ENCODE measurements around the gene TSPEAR. TPM values are rescaled to one million over a fixed set of nuclear protein-coding genes. Genes with fewer than 3 reads are reported as not detected.
A peak's percentile ranks its signal among the peaks of the same experiment; 100 is the strongest.
"Not testable (repeated sequence)": the region's sequence is repeated elsewhere in the genome, so short reads cannot be mapped to it uniquely, and the experiment has no call there.

The TSPEAR gene
- total RNA-seq, 1 donor from 2014 or later, result not detected

GRCh38 chr21:44508426-44508710, 203.0 kb downstream of the TSPEAR start:
- TF ChIP-seq CTCF (IDR thresholded peaks at IDR 0.05; ENCODE audit: unreplicated experiment), result no peak
- Mint-ChIP-seq H3K9me3 (ENCODE audit: low read depth) (no peaks in the 10 kb centered on the region), H3K4me1 (ENCODE audit: low read depth) (peaks cover 3% of the 10 kb centered on the region), H3K27me3 (no peaks in the 10 kb centered on the region), H3K4me3 (ENCODE audit: low read depth) (no peak overlapping the region), H3K36me3 (ENCODE audit: insufficient read depth) (no peaks in the 10 kb centered on the region), H3K27ac (no peak overlapping the region)
- no peak for DNase-seq (ENCODE audit: low spot score, unreplicated experiment)

GRCh38 chr21:44507673-44508425, 203.5 kb downstream of the TSPEAR start:
- DNase-seq (ENCODE audit: low spot score, unreplicated experiment), result no peak
- no peaks in the 10 kb centered on the region for H3K36me3 Mint-ChIP-seq (ENCODE audit: insufficient read depth)
- H3K27ac Mint-ChIP-seq, result no peak overlapping the region
- TF ChIP-seq CTCF (IDR thresholded peaks at IDR 0.05; ENCODE audit: unreplicated experiment), result no peak
- no peaks in the 10 kb centered on the region for H3K9me3 Mint-ChIP-seq (ENCODE audit: low read depth)
- H3K4me1 Mint-ChIP-seq (ENCODE audit: low read depth), result peaks cover 3% of the 10 kb centered on the region
- no peaks in the 10 kb centered on the region for H3K27me3 Mint-ChIP-seq
- H3K4me3 Mint-ChIP-seq (ENCODE audit: low read depth), result no peak overlapping the region

GRCh38 chr21:44506279-44507255, 204.8 kb downstream of the TSPEAR start:
- Mint-ChIP-seq H3K9me3 (ENCODE audit: low read depth) (no peaks in the 10 kb centered on the region), H3K27me3 (no peaks in the 10 kb centered on the region), H3K36me3 (ENCODE audit: insufficient read depth) (no peaks in the 10 kb centered on the region), H3K27ac (no peak overlapping the region), H3K4me1 (ENCODE audit: low read depth) (peaks cover 3% of the 10 kb centered on the region), H3K4me3 (ENCODE audit: low read depth) (no peak overlapping the region)
- no peak for TF ChIP-seq CTCF (IDR thresholded peaks at IDR 0.05; ENCODE audit: unreplicated experiment)
- no peak for DNase-seq (ENCODE audit: low spot score, unreplicated experiment)

- TF ChIP-seq CTCF (IDR thresholded peaks at IDR 0.05; ENCODE audit: unreplicated experiment), result no peak
- Mint-ChIP-seq H3K4me3 (ENCODE audit: low read depth) (no peak overlapping the region), H3K27ac (peak overlapping the region; percentile 87), H3K27me3 (no peaks in the 10 kb centered on the region), H3K36me3 (ENCODE audit: insufficient read depth) (no peaks in the 10 kb centered on the region), H3K9me3 (ENCODE audit: low read depth) (no peaks in the 10 kb centered on the region), H3K4me1 (ENCODE audit: low read depth) (peaks cover 3% of the 10 kb centered on the region)
- no peak for DNase-seq (ENCODE audit: low spot score, unreplicated experiment)
Measured at GRCh38 chr21:44505673-44506278, 205.6 kb downstream of the TSPEAR start.

GRCh38 chr21:44503901-44504399, 207.4 kb downstream of the TSPEAR start:
- Mint-ChIP-seq H3K4me3 (ENCODE audit: low read depth) (no peak overlapping the region), H3K4me1 (ENCODE audit: low read depth) (peaks cover 3% of the 10 kb centered on the region), H3K27me3 (no peaks in the 10 kb centered on the region), H3K36me3 (ENCODE audit: insufficient read depth) (no peaks in the 10 kb centered on the region), H3K27ac (no peak overlapping the region), H3K9me3 (ENCODE audit: low read depth) (no peaks in the 10 kb centered on the region)
- DNase-seq (ENCODE audit: low spot score, unreplicated experiment), result no peak
- TF ChIP-seq CTCF (IDR thresholded peaks at IDR 0.05; ENCODE audit: unreplicated experiment), result no peak

GRCh38 chr21:44503006-44503889, 208.1 kb downstream of the TSPEAR start:
- H3K27ac Mint-ChIP-seq; DNase-seq (ENCODE audit: low spot score, unreplicated experiment); H3K27me3 Mint-ChIP-seq; H3K36me3 Mint-ChIP-seq (ENCODE audit: insufficient read depth); H3K9me3 Mint-ChIP-seq (ENCODE audit: low read depth); H3K4me1 Mint-ChIP-seq (ENCODE audit: low read depth); H3K4me3 Mint-ChIP-seq (ENCODE audit: low read depth): not testable (repeated sequence)
